Gastroesophageal sphincter (tissue), 4 donors: ENCODE results near the gene TMEM185A. TPM values are rescaled to one million over a fixed set of nuclear protein-coding genes. Genes with fewer than 3 reads are reported as not detected.
"Not testable (repeated sequence)": the region's sequence is repeated elsewhere in the genome, so short reads cannot be mapped to it uniquely, and the experiment has no call there.

Source experiments
- ATAC-seq: fragments of 150-250 bp; one replicate; pipeline ENCODE4 v1.9.1; 2016; ENCODE audit warnings: mild to moderate bottlenecking, moderate library complexity
- H3K27ac ChIP-seq, 4 donors: fragments of 200-600 bp; sonication (generic) in 3 of 4; 1 replicate in 3 of 4; 2 replicates in 1 of 4; pipeline ENCODE4 v1.5.1; 2016 to 2019
- H3K27me3 ChIP-seq: fragments of 200-600 bp; sonication (generic); one replicate; pipeline ENCODE4 v1.5.1; 2019
- H3K36me3 ChIP-seq, 2 donors: fragments of 200-600 bp; sonication (generic); one replicate each; pipeline ENCODE4 v1.5.1; 2019; ENCODE audit warnings: control low read depth in 1 of 2
- H3K4me1 ChIP-seq, 3 donors: fragments of 200-600 bp; sonication (generic); 1 replicate in 2 of 3; 2 replicates in 1 of 3; pipeline ENCODE4 v1.5.1; 2016 to 2019; ENCODE audit warnings: control low read depth in 2 of 3
- H3K4me3 ChIP-seq, 2 donors: fragments of 200-600 bp; sonication (generic); one replicate each; pipeline ENCODE4 v1.5.1; 2019; ENCODE audit warnings: mild to moderate bottlenecking in 1 of 2, moderate library complexity in 1 of 2
- H3K9me3 ChIP-seq, 3 donors: fragments of 200-600 bp; sonication (generic); one replicate each; pipeline ENCODE4 v1.5.1; 2017 to 2019; ENCODE audit warnings: control low read depth in 2 of 3
- CTCF ChIP-seq, 4 experiments: fragments of 200-600 bp in 2 of 4; fragments of 450-650 bp in 2 of 4; sonication (generic) in 1 of 4; IDR thresholded peaks; one replicate each; pipeline ENCODE4 v1.5.1; 2017 to 2019; ENCODE audit warnings: antibody characterized with exemption in 4 of 4, mild to moderate bottlenecking in 2 of 4, moderate library complexity in 2 of 4
- EP300 ChIP-seq: sonication (generic); formaldehyde crosslinking; IDR thresholded peaks from one replicate; pipeline ENCODE4 v1.6.1; 2017; ENCODE audit warnings: antibody characterized with exemption, mild to moderate bottlenecking
- POLR2A ChIP-seq, 2 donors: fragments of 450-650 bp; IDR thresholded peaks; one replicate each; pipeline ENCODE4 v1.6.1; 2017; ENCODE audit warnings: antibody characterized with exemption in 2 of 2, mild to moderate bottlenecking in 2 of 2, moderate library complexity in 1 of 2
- POLR2AphosphoS5 ChIP-seq: sonication (generic); formaldehyde crosslinking; IDR thresholded peaks from one replicate; pipeline ENCODE4 v1.6.1; 2017; ENCODE audit warnings: antibody characterized with exemption
- WGBS, 2 donors: methylation state at CpG; one replicate each; pipeline ENCODE4 v1.1.5; 2018; ENCODE audit warnings: low coverage in 1 of 2; 5-methylcytosine and 5-hydroxymethylcytosine counted together
- total RNA-seq, 4 donors: library from RNA; depleted of rRNA; stranded (reverse); fragments of >200 nt; gene quantifications; one replicate each; pipeline ENCODE4 v1.1.0, GENCODE V29; 2016

The TMEM185A gene
- total RNA-seq, 4 donors from 2014 or later, result 15.9 to 25.2 (median 20.4) TPM

- H3K9me3 ChIP-seq, result no peaks in the 10 kb centered on the region
- H3K4me3 ChIP-seq, result no peak overlapping the region
- H3K36me3 ChIP-seq, result no peaks in the 10 kb centered on the region
- no peak for ATAC-seq
- H3K27ac ChIP-seq, result no peak overlapping the region
- H3K4me1 ChIP-seq, result no peaks in the 10 kb centered on the region
- no peak for TF ChIP-seq POLR2A (IDR thresholded peaks at IDR 0.05)
- no peak for TF ChIP-seq POLR2AphosphoS5
- TF ChIP-seq EP300, result no peak
- TF ChIP-seq CTCF (IDR thresholded peaks at IDR 0.05), result no peak
- no peaks in the 10 kb centered on the region for H3K27me3 ChIP-seq
- 51% methylated on average over 3 of the region's 5 CpGs; no CpG with 5 or more reads in 1 of the 2 donors for WGBS, 2 donors
Observed at GRCh38 chrX:149568701-149569296, 62.8 kb downstream of the TMEM185A start.

- H3K36me3 ChIP-seq, result no peaks in the 10 kb centered on the region
- no peak overlapping the region for H3K27ac ChIP-seq
- ATAC-seq, result no peak
- no peaks in the 10 kb centered on the region for H3K4me1 ChIP-seq
- no peaks in the 10 kb centered on the region for H3K27me3 ChIP-seq
- 61% methylated on average over 4 of the region's 7 CpGs; no CpG with 5 or more reads in 1 of the 2 donors for WGBS, 2 donors
- H3K9me3 ChIP-seq, result no peaks in the 10 kb centered on the region
- TF ChIP-seq POLR2AphosphoS5, result no peak
- H3K4me3 ChIP-seq, result no peak overlapping the region
Observed at GRCh38 chrX:149567621-149568417, 63.8 kb downstream of the TMEM185A start.

GRCh38 chrX:149563359-149563758, 68.2 kb downstream of the TMEM185A start:
- no peaks in the 10 kb centered on the region for H3K9me3 ChIP-seq
- no peaks in the 10 kb centered on the region for H3K4me1 ChIP-seq
- H3K36me3 ChIP-seq, result no peaks in the 10 kb centered on the region
- no peak for ATAC-seq
- TF ChIP-seq POLR2AphosphoS5, result no peak
- H3K27ac ChIP-seq, result no peak overlapping the region
- 77% methylated on average over 3 of the region's 4 CpGs; no CpG with 5 or more reads in 1 of the 2 donors for WGBS, 2 donors
- H3K4me3 ChIP-seq, result no peak overlapping the region
- H3K27me3 ChIP-seq, result no peaks in the 10 kb centered on the region

- not testable (repeated sequence) for H3K36me3 ChIP-seq, H3K27me3 ChIP-seq, H3K27ac ChIP-seq, H3K9me3 ChIP-seq, H3K4me3 ChIP-seq, H3K4me1 ChIP-seq, ATAC-seq
- no CpG with 5 or more reads among the region's 4 CpGs for WGBS, 2 donors
Observed at GRCh38 chrX:149555251-149555650, 76.3 kb downstream of the TMEM185A start.

- WGBS, 2 donors, result no CpG with 5 or more reads among the region's 6 CpGs
- not testable (repeated sequence) for ATAC-seq, H3K36me3 ChIP-seq
Observed at GRCh38 chrX:149551939-149552248, 79.7 kb downstream of the TMEM185A start.

GRCh38 chrX:149551245-149551938, 80.2 kb downstream of the TMEM185A start:
- WGBS, 2 donors, result no CpG with 5 or more reads among the region's 4 CpGs
- not testable (repeated sequence) for H3K27ac ChIP-seq, H3K4me1 ChIP-seq, H3K36me3 ChIP-seq, H3K4me3 ChIP-seq, H3K27me3 ChIP-seq, H3K9me3 ChIP-seq, ATAC-seq

More at GRCh38 chrX:149551939-149552248, 79.7 kb downstream of the TMEM185A start:
- not testable (repeated sequence) for H3K4me3 ChIP-seq, H3K4me1 ChIP-seq, H3K9me3 ChIP-seq, H3K27me3 ChIP-seq, H3K27ac ChIP-seq

GRCh38 chrX:149550454-149550853, 81.1 kb downstream of the TMEM185A start:
- not testable (repeated sequence) for H3K36me3 ChIP-seq, H3K27me3 ChIP-seq, H3K27ac ChIP-seq, ATAC-seq, H3K9me3 ChIP-seq, H3K4me3 ChIP-seq, H3K4me1 ChIP-seq
- 86% methylated on average over 1 of the region's 1 CpG; no CpG with 5 or more reads in 1 of the 2 donors for WGBS, 2 donors

- not testable (repeated sequence) for ATAC-seq, H3K36me3 ChIP-seq, H3K27ac ChIP-seq, H3K4me1 ChIP-seq, H3K27me3 ChIP-seq, H3K4me3 ChIP-seq, H3K9me3 ChIP-seq
- no CpG with 5 or more reads among the region's 6 CpGs for WGBS, 2 donors
Observed at GRCh38 chrX:149549701-149550100, 81.9 kb downstream of the TMEM185A start, which contains the start of gene HSFX3. TSS of gene HSFX3 (minus strand) at chrX:149549924. CDS start at chrX:149549852, 72 bp downstream.

GRCh38 chrX:149547782-149548181, 83.8 kb downstream of the TMEM185A start:
- H3K27ac ChIP-seq, H3K9me3 ChIP-seq, H3K27me3 ChIP-seq, ATAC-seq, H3K4me3 ChIP-seq, H3K36me3 ChIP-seq, H3K4me1 ChIP-seq: not testable (repeated sequence)
- no CpG with 5 or more reads among the region's 3 CpGs for WGBS, 2 donors

GRCh38 chrX:149546962-149547361, 84.6 kb downstream of the TMEM185A start:
- not testable (repeated sequence) for H3K27ac ChIP-seq, H3K4me3 ChIP-seq, ATAC-seq, H3K36me3 ChIP-seq, H3K27me3 ChIP-seq, H3K9me3 ChIP-seq, H3K4me1 ChIP-seq
- WGBS, 2 donors, result no CpG with 5 or more reads among the region's 1 CpG
